Measurements from ENCODE around the gene SLC22A12.
"Not testable (repeated sequence)": the region's sequence is repeated elsewhere in the genome, so short reads cannot be mapped to it uniquely, and the experiment has no call there.

Gene SLC22A12

GRCh38 chr11:64558869-64559268, 32.2 kb upstream of the SLC22A12 start:
- DNase-seq (ENCODE audit: insufficient read length, low spot score), result no peak
- no peak for TF ChIP-seq CTCF (IDR thresholded peaks at IDR 0.05; ENCODE audit: insufficient read depth, missing control alignments)
- no peak for FAIRE-seq

- no peak for TF ChIP-seq CTCF (IDR thresholded peaks at IDR 0.05; ENCODE audit: insufficient read depth, missing control alignments)
- FAIRE-seq (no peak), DNase-seq (ENCODE audit: insufficient read length, low spot score) (no peak)
Measured at GRCh38 chr11:64559351-64560138, 31.5 kb upstream of the SLC22A12 start.

- DNase-seq (ENCODE audit: insufficient read length, low spot score), result no peak
- TF ChIP-seq CTCF (IDR thresholded peaks at IDR 0.05; ENCODE audit: insufficient read depth, missing control alignments), result no peak
- FAIRE-seq, result no peak
Measured at GRCh38 chr11:64560139-64560771, 30.8 kb upstream of the SLC22A12 start.

GRCh38 chr11:64560941-64561340, 30.1 kb upstream of the SLC22A12 start:
- DNase-seq (ENCODE audit: insufficient read length, low spot score), result no peak
- TF ChIP-seq CTCF (IDR thresholded peaks at IDR 0.05; ENCODE audit: insufficient read depth, missing control alignments), result no peak
- no peak for FAIRE-seq

- DNase-seq (ENCODE audit: insufficient read length, low spot score); FAIRE-seq: not testable (repeated sequence)
Measured at GRCh38 chr11:64561429-64561828, 29.6 kb upstream of the SLC22A12 start.

- no peak for FAIRE-seq
- DNase-seq (ENCODE audit: insufficient read length, low spot score), result no peak
- TF ChIP-seq CTCF (IDR thresholded peaks at IDR 0.05; ENCODE audit: insufficient read depth, missing control alignments), result no peak
Measured at GRCh38 chr11:64561984-64562722, 28.9 kb upstream of the SLC22A12 start.

- FAIRE-seq (no peak), DNase-seq (ENCODE audit: insufficient read length, low spot score) (no peak)
- no peak for TF ChIP-seq CTCF (IDR thresholded peaks at IDR 0.05; ENCODE audit: insufficient read depth, missing control alignments)
Measured at GRCh38 chr11:64562723-64563351, 28.2 kb upstream of the SLC22A12 start.
